ENCODE results near the gene B3GNT9.

DNA sequence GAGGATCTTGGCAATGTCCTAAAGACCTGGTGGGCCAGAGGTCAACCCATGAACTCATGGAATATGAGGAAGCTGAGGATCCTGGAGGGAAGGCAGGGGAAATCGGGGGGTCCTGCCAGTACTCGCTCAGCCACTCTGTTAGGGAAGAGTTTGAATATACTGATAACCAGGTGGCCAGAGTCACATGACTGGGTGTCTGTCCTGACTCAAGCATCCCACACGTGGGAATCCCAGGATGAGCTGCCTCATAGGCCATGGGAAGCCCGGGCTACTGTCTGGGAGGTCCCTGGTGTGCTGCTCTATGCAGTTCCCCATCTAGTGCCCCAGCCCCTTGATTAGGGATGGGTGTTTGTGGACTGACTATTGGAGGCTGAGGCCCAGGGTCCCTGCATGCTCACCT lies 37.5 kb upstream of the B3GNT9 start:
- TF ChIP-seq CTCF (conservative IDR thresholded peaks at IDR 0.05; ENCODE audit: low read length) = no peak
- no peak for TF ChIP-seq EZH2phosphoT487 (IDR thresholded peaks at IDR 0.05; ENCODE audit: borderline replicate concordance)
